Fibroblast of lung (primary cell): ENCODE data around the gene GAGE2A.
"Not testable (repeated sequence)": the region's sequence is repeated elsewhere in the genome, so short reads cannot be mapped to it uniquely, and the experiment has no call there.

Experiments used
- EZH2 ChIP-seq: IDR thresholded peaks from 2 replicates; pipeline ENCODE4 v1.5.1; 2012; ENCODE audit warnings: low read length, control low read depth, mild to moderate bottlenecking; ENCODE audit errors: missing control alignments
- TF ChIP-seq, protein P1 (sequence below), 2 donors: IDR thresholded peaks in 1 of 2; conservative IDR thresholded peaks in 1 of 2; 1 replicate in 1 of 2; 2 replicates in 1 of 2; pipeline ENCODE4 v1.5.1; 2011 to 2012; ENCODE audit warnings: low read length in 2 of 2, control low read depth in 1 of 2, inconsistent platforms in 1 of 2, low read depth in 1 of 2, mild to moderate bottlenecking in 1 of 2

DNA sequence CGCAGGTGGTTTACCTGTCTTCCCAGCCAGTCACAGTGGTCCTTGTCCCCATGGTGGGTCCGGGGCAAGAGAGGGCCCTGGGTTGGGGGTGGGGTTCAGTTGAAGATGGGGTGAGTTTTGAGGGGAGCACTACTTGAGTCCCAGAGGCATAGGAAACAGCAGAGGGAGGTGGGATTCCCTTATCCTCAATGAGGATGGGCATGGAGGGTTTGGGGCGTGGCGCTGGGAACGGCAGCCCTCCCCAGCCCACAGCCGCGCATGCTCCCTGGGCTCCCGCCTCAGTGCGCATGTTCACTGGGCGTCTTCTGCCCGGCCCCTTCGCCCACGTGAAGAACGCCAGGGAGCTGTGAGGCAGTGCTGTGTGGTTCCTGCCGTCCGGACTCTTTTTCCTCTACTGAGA is 47.9 kb upstream of the GAGE2A start, which contains the start of gene GAGE12D:
- TF ChIP-seq, protein P1, sequence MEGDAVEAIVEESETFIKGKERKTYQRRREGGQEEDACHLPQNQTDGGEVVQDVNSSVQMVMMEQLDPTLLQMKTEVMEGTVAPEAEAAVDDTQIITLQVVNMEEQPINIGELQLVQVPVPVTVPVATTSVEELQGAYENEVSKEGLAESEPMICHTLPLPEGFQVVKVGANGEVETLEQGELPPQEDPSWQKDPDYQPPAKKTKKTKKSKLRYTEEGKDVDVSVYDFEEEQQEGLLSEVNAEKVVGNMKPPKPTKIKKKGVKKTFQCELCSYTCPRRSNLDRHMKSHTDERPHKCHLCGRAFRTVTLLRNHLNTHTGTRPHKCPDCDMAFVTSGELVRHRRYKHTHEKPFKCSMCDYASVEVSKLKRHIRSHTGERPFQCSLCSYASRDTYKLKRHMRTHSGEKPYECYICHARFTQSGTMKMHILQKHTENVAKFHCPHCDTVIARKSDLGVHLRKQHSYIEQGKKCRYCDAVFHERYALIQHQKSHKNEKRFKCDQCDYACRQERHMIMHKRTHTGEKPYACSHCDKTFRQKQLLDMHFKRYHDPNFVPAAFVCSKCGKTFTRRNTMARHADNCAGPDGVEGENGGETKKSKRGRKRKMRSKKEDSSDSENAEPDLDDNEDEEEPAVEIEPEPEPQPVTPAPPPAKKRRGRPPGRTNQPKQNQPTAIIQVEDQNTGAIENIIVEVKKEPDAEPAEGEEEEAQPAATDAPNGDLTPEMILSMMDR (conservative IDR thresholded peaks at IDR 0.05 in 1 of 2, IDR thresholded peaks at IDR 0.05 in 1 of 2; ENCODE audit: low read depth in 1 of 2, low read length in 2 of 2): not testable (repeated sequence)
- not testable (repeated sequence) for TF ChIP-seq EZH2
